Activated naive CD4-positive, alpha-beta T cell treated with anti-CD3 and anti-CD28 coated beads for 36 hours (primary cell): ENCODE results near the gene RUNX2. TPM values are rescaled to one million over a fixed set of nuclear protein-coding genes. Genes with fewer than 3 reads are reported as not detected.

ENCODE experiments used
- CTCF ChIA-PET: fragments of 350-600 bp; sonication (Branson Sonifier 250); formaldehyde crosslinking; loops from one replicate; lab custom pipeline; 2021; ENCODE audit warnings: antibody characterized with exemption; lab: Charles Lee
- DNase-seq: peaks from one replicate; pipeline ENCODE4 v3.0.0-alpha.2; 2020
- H3K27ac Mint-ChIP-seq: one replicate; pipeline ENCODE4 v1.8.0; 2021; ENCODE audit warnings: mild to moderate bottlenecking, mixed read lengths
- H3K27me3 Mint-ChIP-seq: one replicate; pipeline ENCODE4 v1.8.0; 2021; ENCODE audit warnings: low read depth, mixed read lengths
- H3K36me3 Mint-ChIP-seq: one replicate; pipeline ENCODE4 v1.8.0; 2021; ENCODE audit warnings: low read depth, mixed read lengths
- H3K4me1 Mint-ChIP-seq: one replicate; pipeline ENCODE4 v1.8.0; 2021; ENCODE audit warnings: low read depth, mixed read lengths
- H3K4me3 Mint-ChIP-seq: one replicate; pipeline ENCODE4 v1.8.0; 2021; ENCODE audit warnings: mild to moderate bottlenecking, moderate library complexity, mixed read lengths
- H3K9me3 Mint-ChIP-seq: one replicate; pipeline ENCODE4 v1.8.0; 2021; ENCODE audit warnings: mixed read lengths
- intact Hi-C: fragments of 100-400 bp; cut with micrococcal nuclease; formaldehyde crosslinking; loops from one replicate; pipeline ENCODE4 v1.15.1; 2023
- total RNA-seq, 2 experiments: library from RNA; stranded (reverse); gene quantifications; one replicate each; pipeline ENCODE4 v1.2.3, GENCODE V29; 2021

Gene RUNX2
- total RNA-seq, 2 experiments from 2014 or later: 3.1 to 3.6 TPM

GRCh38 chr6:45566882-45567281 lies 238.8 kb downstream of the RUNX2 start:
- no peaks in the 10 kb centered on the region for H3K27me3 Mint-ChIP-seq

GRCh38 chr6:45567879-45568278 lies 239.7 kb downstream of the RUNX2 start:
- CTCF ChIA-PET: no interaction called here
- H3K27me3 Mint-ChIP-seq: no peaks in the 10 kb centered on the region
- no peak overlapping the region for H3K4me3 Mint-ChIP-seq
- peaks cover 3% of the 10 kb centered on the region for H3K9me3 Mint-ChIP-seq
- H3K27ac Mint-ChIP-seq: no peak overlapping the region
- no peaks in the 10 kb centered on the region for H3K36me3 Mint-ChIP-seq
- intact Hi-C loops: no loop called here
- no peak for DNase-seq
- peaks cover 12% of the 10 kb centered on the region for H3K4me1 Mint-ChIP-seq

More at GRCh38 chr6:45566882-45567281, 238.8 kb downstream of the RUNX2 start:
- intact Hi-C loops: no loop called here
- peaks cover 3% of the 10 kb centered on the region for H3K9me3 Mint-ChIP-seq
- CTCF ChIA-PET: no interaction called here
- peaks cover 8% of the 10 kb centered on the region for H3K4me1 Mint-ChIP-seq
- H3K36me3 Mint-ChIP-seq: no peaks in the 10 kb centered on the region
- H3K4me3 Mint-ChIP-seq: no peak overlapping the region
- no peak for DNase-seq
- no peak overlapping the region for H3K27ac Mint-ChIP-seq

GRCh38 chr6:45568626-45569025 lies 240.5 kb downstream of the RUNX2 start:
- Mint-ChIP-seq H3K9me3 (peaks cover 3% of the 10 kb centered on the region), H3K4me3 (no peak overlapping the region), H3K4me1 (peaks cover 17% of the 10 kb centered on the region), H3K27me3 (no peaks in the 10 kb centered on the region), H3K36me3 (no peaks in the 10 kb centered on the region), H3K27ac (no peak overlapping the region)
- intact Hi-C loops: no loop called here
- no peak for DNase-seq
- CTCF ChIA-PET: no interaction called here

- no peak overlapping the region for H3K4me3 Mint-ChIP-seq
- peaks cover 3% of the 10 kb centered on the region for H3K9me3 Mint-ChIP-seq
Measured at GRCh38 chr6:45569210-45569945, 241.2 kb downstream of the RUNX2 start.

GRCh38 chr6:45571159-45571558 lies 243.0 kb downstream of the RUNX2 start:
- Mint-ChIP-seq H3K27ac (no peak overlapping the region), H3K27me3 (no peaks in the 10 kb centered on the region), H3K4me3 (no peak overlapping the region), H3K4me1 (peaks cover 17% of the 10 kb centered on the region), H3K9me3 (peaks cover 3% of the 10 kb centered on the region), H3K36me3 (no peaks in the 10 kb centered on the region)
- no peak for DNase-seq
- intact Hi-C loops: no loop called here
- CTCF ChIA-PET: interaction anchor here (0.7 to 1.1 kb wide), 3 partner anchors 10 to 941 kb away, joined by 3 read pairs; no protein-coding TSS in a partner anchor

More at GRCh38 chr6:45569210-45569945, 241.2 kb downstream of the RUNX2 start:
- DNase-seq: no peak
- intact Hi-C loops: no loop called here
- no peaks in the 10 kb centered on the region for H3K27me3 Mint-ChIP-seq
- H3K36me3 Mint-ChIP-seq: no peaks in the 10 kb centered on the region
- H3K4me1 Mint-ChIP-seq: peaks cover 17% of the 10 kb centered on the region
- no peak overlapping the region for H3K27ac Mint-ChIP-seq
- CTCF ChIA-PET: no interaction called here

GRCh38 chr6:45572833-45573232 lies 244.7 kb downstream of the RUNX2 start:
- Mint-ChIP-seq H3K4me1 (peaks cover 17% of the 10 kb centered on the region), H3K27ac (no peak overlapping the region), H3K27me3 (no peaks in the 10 kb centered on the region), H3K9me3 (no peaks in the 10 kb centered on the region), H3K4me3 (no peak overlapping the region), H3K36me3 (no peaks in the 10 kb centered on the region)
- intact Hi-C loops: no loop called here
- no peak for DNase-seq
- CTCF ChIA-PET: no interaction called here

- DNase-seq: no peak
- no peak overlapping the region for H3K27ac Mint-ChIP-seq
- H3K9me3 Mint-ChIP-seq: no peaks in the 10 kb centered on the region
- no peak overlapping the region for H3K4me3 Mint-ChIP-seq
- no peaks in the 10 kb centered on the region for H3K27me3 Mint-ChIP-seq
- intact Hi-C loops: no loop called here
- no peaks in the 10 kb centered on the region for H3K36me3 Mint-ChIP-seq
- CTCF ChIA-PET: interaction anchor here (0.7 kb wide), 2 partner anchors 245 to 934 kb away, joined by 3 to 4 read pairs; no protein-coding TSS in a partner anchor
- peaks cover 12% of the 10 kb centered on the region for H3K4me1 Mint-ChIP-seq
Measured at GRCh38 chr6:45574014-45574461, 245.9 kb downstream of the RUNX2 start.

GRCh38 chr6:45574885-45575284 lies 246.8 kb downstream of the RUNX2 start:
- DNase-seq: no peak
- Mint-ChIP-seq H3K36me3 (no peaks in the 10 kb centered on the region), H3K4me1 (peaks cover 9% of the 10 kb centered on the region), H3K9me3 (no peaks in the 10 kb centered on the region), H3K4me3 (no peak overlapping the region), H3K27ac (no peak overlapping the region), H3K27me3 (no peaks in the 10 kb centered on the region)
- intact Hi-C loops: no loop called here
- CTCF ChIA-PET: no interaction called here

GRCh38 chr6:45576648-45577624 lies 248.8 kb downstream of the RUNX2 start:
- H3K4me1 Mint-ChIP-seq: peaks cover 9% of the 10 kb centered on the region
- H3K4me3 Mint-ChIP-seq: no peak overlapping the region
- H3K9me3 Mint-ChIP-seq: peaks cover 2% of the 10 kb centered on the region
- H3K36me3 Mint-ChIP-seq: no peaks in the 10 kb centered on the region
- CTCF ChIA-PET: no interaction called here
- no peak for DNase-seq
- intact Hi-C loops: no loop called here
- no peaks in the 10 kb centered on the region for H3K27me3 Mint-ChIP-seq
- no peak overlapping the region for H3K27ac Mint-ChIP-seq

GRCh38 chr6:45577836-45578504 lies 249.8 kb downstream of the RUNX2 start:
- CTCF ChIA-PET: no interaction called here
- peaks cover 4% of the 10 kb centered on the region for H3K4me1 Mint-ChIP-seq
- no peak overlapping the region for H3K4me3 Mint-ChIP-seq
- no peak overlapping the region for H3K27ac Mint-ChIP-seq
- peaks cover 2% of the 10 kb centered on the region for H3K9me3 Mint-ChIP-seq
- H3K27me3 Mint-ChIP-seq: no peaks in the 10 kb centered on the region
- no peak for DNase-seq
- intact Hi-C loops: no loop called here
- no peaks in the 10 kb centered on the region for H3K36me3 Mint-ChIP-seq

GRCh38 chr6:45584127-45584526 lies 256.0 kb downstream of the RUNX2 start:
- no peak for DNase-seq
- CTCF ChIA-PET: no interaction called here
- no peaks in the 10 kb centered on the region for H3K27me3 Mint-ChIP-seq
- H3K36me3 Mint-ChIP-seq: no peaks in the 10 kb centered on the region
- H3K9me3 Mint-ChIP-seq: peaks cover 2% of the 10 kb centered on the region
- no peak overlapping the region for H3K27ac Mint-ChIP-seq
- intact Hi-C loops: loop anchor here (2.0 kb wide), 1 partner anchor 25 kb away; no protein-coding TSS in a partner anchor
- H3K4me1 Mint-ChIP-seq: peaks cover 46% of the 10 kb centered on the region
- H3K4me3 Mint-ChIP-seq: no peak overlapping the region
